ENCODE data around the gene PATE2. TPM values are rescaled to one million over a fixed set of nuclear protein-coding genes. Genes with fewer than 3 reads are reported as not detected.

PATE2 gene
- polyA plus RNA-seq (2012; ENCODE audit: low read depth, missing spikeins) = 0.09 TPM

- no peak for TF ChIP-seq POLR2AphosphoS5 (IDR thresholded peaks at IDR 0.05; ENCODE audit: low read depth, low read length)
- TF ChIP-seq SPI1 (IDR thresholded peaks at IDR 0.05; ENCODE audit: low read depth, low read length) = no peak
- no peak for TF ChIP-seq POU2F2 (IDR thresholded peaks at IDR 0.05; ENCODE audit: low read depth, low read length)
- no peak for TF ChIP-seq POLR2A (IDR thresholded peaks at IDR 0.05; ENCODE audit: low read depth, low read length)
- TF ChIP-seq PAX5 (IDR thresholded peaks at IDR 0.05; ENCODE audit: insufficient read depth, low read length, severe bottlenecking) = no peak
- TF ChIP-seq TAF1 (IDR thresholded peaks at IDR 0.05; ENCODE audit: low read depth, low read length) = no peak
- FAIRE-seq = no peak
- no peak for DNase-seq (ENCODE audit: insufficient read length, low spot score)
Measured at GRCh38 chr11:125778728-125779127, at the start of gene PATE2. TSS of gene PATE2 (minus strand) at chr11:125778828. CDS start at chr11:125778773, 55 bp downstream.

DNA sequence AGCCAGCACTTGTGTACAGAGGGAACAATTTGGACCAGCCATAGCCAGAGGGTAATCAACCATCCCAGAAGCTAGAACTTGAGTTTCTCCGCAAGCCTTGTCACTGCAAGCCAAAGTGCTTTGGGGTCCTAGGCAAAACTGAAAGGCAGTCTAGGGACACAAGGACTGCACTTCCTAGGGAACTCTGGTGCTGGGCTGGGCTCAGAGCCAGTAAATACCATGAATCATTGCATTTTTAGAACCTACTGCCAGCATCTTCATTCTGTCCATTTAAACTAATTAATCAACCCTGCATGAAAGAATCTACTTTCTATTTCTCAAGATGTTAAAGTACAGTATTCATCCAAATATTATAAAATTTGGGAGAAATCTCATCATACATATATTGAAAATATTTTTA is 29.3 kb upstream of the PATE2 start:
- DNase-seq (ENCODE audit: insufficient read length, low spot score) = no peak
- TF ChIP-seq POU2F2 (IDR thresholded peaks at IDR 0.05; ENCODE audit: low read depth, low read length) = no peak
- TF ChIP-seq POLR2AphosphoS5 (IDR thresholded peaks at IDR 0.05; ENCODE audit: low read depth, low read length) = no peak
- TF ChIP-seq POLR2A (IDR thresholded peaks at IDR 0.05; ENCODE audit: low read depth, low read length) = no peak
- TF ChIP-seq SPI1 (IDR thresholded peaks at IDR 0.05; ENCODE audit: low read depth, low read length) = no peak
- no peak for TF ChIP-seq PAX5 (IDR thresholded peaks at IDR 0.05; ENCODE audit: insufficient read depth, low read length, severe bottlenecking)
- no peak for TF ChIP-seq TAF1 (IDR thresholded peaks at IDR 0.05; ENCODE audit: low read depth, low read length)
- no peak for FAIRE-seq

DNA sequence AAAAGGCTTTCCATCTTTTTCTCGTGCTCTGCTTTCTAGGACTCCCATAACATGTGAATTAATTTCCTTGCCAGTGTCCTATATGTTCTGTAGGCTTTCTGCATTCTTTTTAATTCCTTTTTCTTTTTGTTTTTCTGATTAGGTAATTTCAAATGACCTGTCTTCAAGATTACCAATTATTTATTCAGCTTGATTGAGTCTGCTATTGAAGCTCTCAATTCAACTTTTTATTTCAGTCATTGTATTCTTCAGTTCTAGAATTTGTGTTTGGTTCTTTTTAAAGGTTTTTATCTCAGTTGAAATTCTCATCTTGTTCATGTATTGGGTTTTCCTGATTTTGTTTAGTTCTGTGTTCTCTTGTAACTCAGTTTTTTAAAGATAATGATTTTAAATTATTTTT is 23.8 kb upstream of the PATE2 start:
- FAIRE-seq (no peak), DNase-seq (ENCODE audit: insufficient read length, low spot score) (no peak)
- TF ChIP-seq SPI1 (IDR thresholded peaks at IDR 0.05; ENCODE audit: low read depth, low read length) (no peak), POLR2AphosphoS5 (IDR thresholded peaks at IDR 0.05; ENCODE audit: low read depth, low read length) (no peak), POLR2A (IDR thresholded peaks at IDR 0.05; ENCODE audit: low read depth, low read length) (no peak), PAX5 (IDR thresholded peaks at IDR 0.05; ENCODE audit: insufficient read depth, low read length, severe bottlenecking) (no peak), POU2F2 (IDR thresholded peaks at IDR 0.05; ENCODE audit: low read depth, low read length) (no peak)

- TF ChIP-seq SPI1 (IDR thresholded peaks at IDR 0.05; ENCODE audit: low read depth, low read length) (no peak), POU2F2 (IDR thresholded peaks at IDR 0.05; ENCODE audit: low read depth, low read length) (no peak), PAX5 (IDR thresholded peaks at IDR 0.05; ENCODE audit: insufficient read depth, low read length, severe bottlenecking) (no peak), POLR2A (IDR thresholded peaks at IDR 0.05; ENCODE audit: low read depth, low read length) (no peak), POLR2AphosphoS5 (IDR thresholded peaks at IDR 0.05; ENCODE audit: low read depth, low read length) (no peak), TAF1 (IDR thresholded peaks at IDR 0.05; ENCODE audit: low read depth, low read length) (no peak)
- no peak for DNase-seq (ENCODE audit: insufficient read length, low spot score)
- FAIRE-seq = no peak
Measured at GRCh38 chr11:125799808-125800207, 21.2 kb upstream of the PATE2 start.

GRCh38 chr11:125797641-125798040 is 19.0 kb upstream of the PATE2 start:
- FAIRE-seq (no peak), DNase-seq (ENCODE audit: insufficient read length, low spot score) (no peak)
- no peak for TF ChIP-seq POLR2A (IDR thresholded peaks at IDR 0.05; ENCODE audit: low read depth, low read length)
- no peak for TF ChIP-seq SPI1 (IDR thresholded peaks at IDR 0.05; ENCODE audit: low read depth, low read length)
- TF ChIP-seq TAF1 (IDR thresholded peaks at IDR 0.05; ENCODE audit: low read depth, low read length) = no peak
- TF ChIP-seq POLR2AphosphoS5 (IDR thresholded peaks at IDR 0.05; ENCODE audit: low read depth, low read length) = no peak
- no peak for TF ChIP-seq PAX5 (IDR thresholded peaks at IDR 0.05; ENCODE audit: insufficient read depth, low read length, severe bottlenecking)

- TF ChIP-seq POU2F2 (IDR thresholded peaks at IDR 0.05; ENCODE audit: low read depth, low read length) = no peak
- no peak for TF ChIP-seq PAX5 (IDR thresholded peaks at IDR 0.05; ENCODE audit: insufficient read depth, low read length, severe bottlenecking)
- no peak for TF ChIP-seq SPI1 (IDR thresholded peaks at IDR 0.05; ENCODE audit: low read depth, low read length)
- no peak for TF ChIP-seq POLR2A (IDR thresholded peaks at IDR 0.05; ENCODE audit: low read depth, low read length)
- no peak for TF ChIP-seq TAF1 (IDR thresholded peaks at IDR 0.05; ENCODE audit: low read depth, low read length)
- no peak for TF ChIP-seq POLR2AphosphoS5 (IDR thresholded peaks at IDR 0.05; ENCODE audit: low read depth, low read length)
- DNase-seq (ENCODE audit: insufficient read length, low spot score) (no peak), FAIRE-seq (no peak)
Measured at GRCh38 chr11:125790825-125791224, 12.2 kb upstream of the PATE2 start.

GRCh38 chr11:125787827-125788226 is 9.2 kb upstream of the PATE2 start, which contains the start of gene PATE3:
TSS of gene PATE3 (plus strand) at chr11:125788127. CDS start at chr11:125788152, 25 bp downstream.
- DNase-seq (ENCODE audit: insufficient read length, low spot score) (no peak), FAIRE-seq (no peak)
- no peak for TF ChIP-seq PAX5 (IDR thresholded peaks at IDR 0.05; ENCODE audit: insufficient read depth, low read length, severe bottlenecking)
- TF ChIP-seq POU2F2 (IDR thresholded peaks at IDR 0.05; ENCODE audit: low read depth, low read length) = no peak
- no peak for TF ChIP-seq TAF1 (IDR thresholded peaks at IDR 0.05; ENCODE audit: low read depth, low read length)
- TF ChIP-seq SPI1 (IDR thresholded peaks at IDR 0.05; ENCODE audit: low read depth, low read length) = no peak
- TF ChIP-seq POLR2A (IDR thresholded peaks at IDR 0.05; ENCODE audit: low read depth, low read length) = no peak
- TF ChIP-seq POLR2AphosphoS5 (IDR thresholded peaks at IDR 0.05; ENCODE audit: low read depth, low read length) = no peak

- TF ChIP-seq POU2F2 (IDR thresholded peaks at IDR 0.05; ENCODE audit: low read depth, low read length) = no peak
- DNase-seq (ENCODE audit: insufficient read length, low spot score) (no peak), FAIRE-seq (no peak)
Measured at GRCh38 chr11:125784678-125785077, 6.0 kb upstream of the PATE2 start.

- TF ChIP-seq POLR2A (IDR thresholded peaks at IDR 0.05; ENCODE audit: low read depth, low read length) = no peak
- no peak for TF ChIP-seq PAX5 (IDR thresholded peaks at IDR 0.05; ENCODE audit: insufficient read depth, low read length, severe bottlenecking)
- no peak for TF ChIP-seq TAF1 (IDR thresholded peaks at IDR 0.05; ENCODE audit: low read depth, low read length)
- no peak for TF ChIP-seq SPI1 (IDR thresholded peaks at IDR 0.05; ENCODE audit: low read depth, low read length)
- no peak for TF ChIP-seq POU2F2 (IDR thresholded peaks at IDR 0.05; ENCODE audit: low read depth, low read length)
- no peak for TF ChIP-seq POLR2AphosphoS5 (IDR thresholded peaks at IDR 0.05; ENCODE audit: low read depth, low read length)
- DNase-seq (ENCODE audit: insufficient read length, low spot score) (no peak), FAIRE-seq (no peak)
Measured at GRCh38 chr11:125777309-125777708, 1.3 kb downstream of the PATE2 start.

- no peak for FAIRE-seq
- no peak for TF ChIP-seq TAF1 (IDR thresholded peaks at IDR 0.05; ENCODE audit: low read depth, low read length)
- no peak for TF ChIP-seq POLR2AphosphoS5 (IDR thresholded peaks at IDR 0.05; ENCODE audit: low read depth, low read length)
- no peak for TF ChIP-seq PAX5 (IDR thresholded peaks at IDR 0.05; ENCODE audit: insufficient read depth, low read length, severe bottlenecking)
- no peak for TF ChIP-seq SPI1 (IDR thresholded peaks at IDR 0.05; ENCODE audit: low read depth, low read length)
- no peak for TF ChIP-seq POLR2A (IDR thresholded peaks at IDR 0.05; ENCODE audit: low read depth, low read length)
- TF ChIP-seq POU2F2 (IDR thresholded peaks at IDR 0.05; ENCODE audit: low read depth, low read length) = no peak
Measured at GRCh38 chr11:125773516-125773915, 5.1 kb downstream of the PATE2 start.

More at GRCh38 chr11:125773516-125773915, 5.1 kb downstream of the PATE2 start:
- no peak for DNase-seq (ENCODE audit: insufficient read length, low spot score)
